Ishikawa (cell line): ENCODE measurements around the gene ZFP69.

ENCODE experiments used
- CEBPB ChIP-seq: IDR thresholded peaks from 2 replicates; pipeline ENCODE4 v1.6.1; 2012
- CREB1 ChIP-seq: IDR thresholded peaks from 2 replicates; pipeline ENCODE4 v1.6.1; 2012; ENCODE audit warnings: low read depth
- EGR1 ChIP-seq: IDR thresholded peaks from 2 replicates; pipeline ENCODE4 v1.6.1; 2012
- EP300 ChIP-seq: IDR thresholded peaks from 2 replicates; pipeline ENCODE4 v1.6.1; 2012; ENCODE audit warnings: borderline replicate concordance
- FOXM1 ChIP-seq: IDR thresholded peaks from 2 replicates; pipeline ENCODE4 v1.6.1; 2012; ENCODE audit warnings: low read depth, borderline replicate concordance
- MAX ChIP-seq: IDR thresholded peaks from 2 replicates; pipeline ENCODE4 v1.6.1; 2012
- NFIC ChIP-seq: IDR thresholded peaks from 2 replicates; pipeline ENCODE4 v1.6.1; 2012
- RAD21 ChIP-seq: IDR thresholded peaks from 2 replicates; pipeline ENCODE4 v1.6.1; 2012; ENCODE audit warnings: low read depth
- REST ChIP-seq: IDR thresholded peaks from 2 replicates; pipeline ENCODE4 v1.6.1; 2012; ENCODE audit warnings: low read depth, mild to moderate bottlenecking
- TAF1 ChIP-seq: IDR thresholded peaks from 2 replicates; pipeline ENCODE4 v1.6.1; 2012; ENCODE audit warnings: low read depth, mild to moderate bottlenecking
- TCF12 ChIP-seq: IDR thresholded peaks from 2 replicates; pipeline ENCODE4 v1.6.1; 2012; ENCODE audit warnings: low read depth
- TEAD4 ChIP-seq: IDR thresholded peaks from 2 replicates; pipeline ENCODE4 v1.6.1; 2012
- USF1 ChIP-seq: IDR thresholded peaks from 2 replicates; pipeline ENCODE4 v1.6.1; 2012
- YY1 ChIP-seq: IDR thresholded peaks from 2 replicates; pipeline ENCODE4 v1.6.1; 2012; ENCODE audit warnings: low read depth
- ZBTB7A ChIP-seq: IDR thresholded peaks from 2 replicates; pipeline ENCODE4 v1.6.1; 2012; ENCODE audit warnings: low read depth

ZFP69 gene

GRCh38 chr1:40438391-40439015, 38.6 kb upstream of the ZFP69 start:
- no peak for TF ChIP-seq CEBPB
- peak; percentile 41; the same call in 1 of the 2 replicates for TF ChIP-seq RAD21
- TF ChIP-seq CREB1 = no peak
- TF ChIP-seq REST = no peak
- no peak for TF ChIP-seq MAX
- no peak for TF ChIP-seq FOXM1
- TF ChIP-seq TEAD4 = 0 out of 2 replicates have a peak, but pooled peaks have one; percentile 19

GRCh38 chr1:40439247-40439646, 37.8 kb upstream of the ZFP69 start:
- no peak for TF ChIP-seq RAD21
- TF ChIP-seq FOXM1 = no peak
- TF ChIP-seq CEBPB = no peak
- TF ChIP-seq USF1 = no peak

- peak; percentile 68 for TF ChIP-seq TAF1
- TF ChIP-seq YY1 = peak; percentile 30; the same call in 1 of the 2 replicates
- peak; percentile 93 for TF ChIP-seq EGR1
- TF ChIP-seq MAX = peak; percentile 83
- TF ChIP-seq CEBPB = no peak
- no peak for TF ChIP-seq EP300
- no peak for TF ChIP-seq REST
- no peak for TF ChIP-seq RAD21
- peak; percentile 16; the same call in 1 of the 2 replicates for TF ChIP-seq TEAD4
- no peak for TF ChIP-seq USF1
- TF ChIP-seq FOXM1 = no peak
- 0 out of 2 replicates have a peak, but pooled peaks have one; percentile 19 for TF ChIP-seq TCF12
Measured at GRCh38 chr1:40449684-40450494, 27.2 kb upstream of the ZFP69 start, which contains the start of gene ZFP69B. TSS of gene ZFP69B (plus strand) at chr1:40450476. CDS start at chr1:40450962, 486 bp downstream.

GRCh38 chr1:40450495-40451237, 26.4 kb upstream of the ZFP69 start:
- TF ChIP-seq CREB1 (no peak), MAX (no peak), CEBPB (no peak), TCF12 (no peak), TAF1 (no peak)

GRCh38 chr1:40451238-40451585, 25.9 kb upstream of the ZFP69 start:
- TF ChIP-seq FOXM1 = no peak
- TF ChIP-seq TAF1 = no peak
- TF ChIP-seq NFIC = no peak
- no peak for TF ChIP-seq RAD21
- no peak for TF ChIP-seq USF1
- TF ChIP-seq TEAD4 = no peak
- TF ChIP-seq ZBTB7A = no peak
- TF ChIP-seq CREB1 = no peak
- no peak for TF ChIP-seq TCF12
- TF ChIP-seq EGR1 = no peak
- TF ChIP-seq CEBPB = no peak
- no peak for TF ChIP-seq EP300
- TF ChIP-seq MAX = no peak
- TF ChIP-seq REST = no peak
- no peak for TF ChIP-seq YY1
